ENCODE results near the gene SNX32.
A peak's percentile ranks its signal among the peaks of the same experiment; 100 is the strongest.

Gene SNX32

GRCh38 chr11:65860278-65861164 is 26.8 kb downstream of the SNX32 start, which contains the start of gene MUS81 (continued):
- TF ChIP-seq ZNF837 (tag by site-specific recombination; IDR thresholded peaks at IDR 0.05) (no peak), ZNF132 (tag by site-specific recombination; IDR thresholded peaks at IDR 0.05; ENCODE audit: borderline replicate concordance) (no peak), ZNF341 (tag by site-specific recombination; IDR thresholded peaks at IDR 0.05; ENCODE audit: low read depth) (no peak; the same call in 1 of the 2 replicates), REPIN1 (tag by site-specific recombination; IDR thresholded peaks at IDR 0.05; ENCODE audit: low read depth) (no peak), ZNF521 (tag by site-specific recombination; IDR thresholded peaks at IDR 0.05) (no peak), ZBTB21 (tag by site-specific recombination; IDR thresholded peaks at IDR 0.05) (no peak), IKZF3 (tag by site-specific recombination; IDR thresholded peaks at IDR 0.05) (peak; percentile 94), ZSCAN18 (tag by site-specific recombination; IDR thresholded peaks at IDR 0.05) (no peak), ZNF302 (tag by site-specific recombination; IDR thresholded peaks at IDR 0.05; ENCODE audit: low read depth) (no peak), ZNF76 (tag by site-specific recombination; IDR thresholded peaks at IDR 0.05; ENCODE audit: borderline replicate concordance, low read depth) (peak; percentile 51; the same call in 1 of the 2 replicates), PRDM6 (tag by site-specific recombination; IDR thresholded peaks at IDR 0.05) (no peak), ZNF843 (tag by site-specific recombination; IDR thresholded peaks at IDR 0.05) (0 out of 2 replicates have a peak, but pooled peaks have one; percentile 29), ZNF610 (tag by site-specific recombination; IDR thresholded peaks at IDR 0.05; ENCODE audit: borderline replicate concordance) (no peak), ZNF274 (IDR thresholded peaks at IDR 0.05; ENCODE audit: low read length) (no peak), ZNF274 (tag by site-specific recombination; IDR thresholded peaks at IDR 0.05; ENCODE audit: borderline replicate concordance) (no peak), ZNF768 (tag by site-specific recombination; IDR thresholded peaks at IDR 0.05) (no peak), ZNF670 (tag by site-specific recombination; IDR thresholded peaks at IDR 0.05; ENCODE audit: low read depth) (no peak), ZNF112 (tag by site-specific recombination; IDR thresholded peaks at IDR 0.05) (no peak), ZNF239 (tag by site-specific recombination; IDR thresholded peaks at IDR 0.05) (no peak), ZFHX2 (tag by site-specific recombination; conservative IDR thresholded peaks at IDR 0.05) (peak; percentile 83), ZFP3 (tag by site-specific recombination; IDR thresholded peaks at IDR 0.05; ENCODE audit: low read depth) (no peak), ZNF10 (tag by site-specific recombination; IDR thresholded peaks at IDR 0.05) (0 out of 2 replicates have a peak, but pooled peaks have one; percentile 28), ZNF324 (tag by site-specific recombination; IDR thresholded peaks at IDR 0.05) (peak; percentile 67), ZNF214 (tag by site-specific recombination; IDR thresholded peaks at IDR 0.05; ENCODE audit: borderline replicate concordance) (no peak), ZSCAN4 (tag by site-specific recombination; IDR thresholded peaks at IDR 0.05) (no peak)

Measured in HEK293 (cell line).